IMR-90 (cell line): ENCODE data around the gene LBP. TPM values are rescaled to one million over a fixed set of nuclear protein-coding genes. Genes with fewer than 3 reads are reported as not detected.

Experiments
- ATAC-seq: fragments of 200-7000 bp; cut with Tn5 transposase; 2 replicates; pipeline ENCODE4 v1.9.1; 2020; ENCODE audit warnings: low read depth, mild to moderate bottlenecking, moderate library complexity
- Bru-seq: library from RNA; stranded (reverse); fragments of 400-500 nt; gene quantifications from one replicate; lab custom pipeline; 2021; lab: Mats Ljungman, UMichigan
- BruChase-seq, 2 experiments: library from RNA; stranded (reverse); fragments of 400-500 nt; gene quantifications; one replicate each; lab custom pipeline; 2021; lab: Mats Ljungman, UMichigan
- BruUV-seq: library from RNA; stranded (reverse); fragments of 400-500 nt; replicated peaks from 2 replicates; lab custom pipeline; 2021; lab: Mats Ljungman, UMichigan
- CTCF ChIA-PET: fragments of 300-600 bp; formaldehyde crosslinking; extraction: SDS; loops from one replicate; lab custom pipeline; 2021; ENCODE audit warnings: antibody characterized with exemption; lab: Yijun Ruan, JAX
- POLR2A ChIA-PET: fragments of 300-600 bp; sonication (Branson Sonifier 250); formaldehyde crosslinking; loops from one replicate; lab custom pipeline; 2022; ENCODE audit warnings: antibody characterized with exemption; ENCODE audit not compliant: unreplicated experiment; lab: Charles Lee
- DNase-seq: peaks from one replicate; pipeline ENCODE4 v3.0.0; 2013
- H2AFZ ChIP-seq: replicated peaks from 2 replicates; pipeline ENCODE3; 2013; ENCODE audit warnings: low read length, mild to moderate bottlenecking; ENCODE audit not compliant: poor library complexity
- H2AK5ac ChIP-seq: 2 replicates; pipeline ENCODE4 v1.6.1; 2013; ENCODE audit warnings: low read depth, low read length, inconsistent platforms
- H2AK9ac ChIP-seq: replicated peaks from 2 replicates; pipeline ENCODE3; 2013; ENCODE audit warnings: mild to moderate bottlenecking, low read depth, low read length, moderate library complexity; ENCODE audit not compliant: poor library complexity
- H2BK120ac ChIP-seq: 2 replicates; pipeline ENCODE4 v1.6.1; 2013; ENCODE audit warnings: low read depth, low read length, inconsistent platforms
- H2BK15ac ChIP-seq: 3 replicates; pipeline ENCODE4 v1.6.1; 2013; ENCODE audit warnings: low read depth, low read length, inconsistent platforms
- H2BK20ac ChIP-seq: 2 replicates; pipeline ENCODE4 v1.6.1; 2013; ENCODE audit warnings: low read depth, mild to moderate bottlenecking, inconsistent platforms, low read length, moderate library complexity
- H2BK5ac ChIP-seq: 2 replicates; pipeline ENCODE4 v1.6.1; 2013; ENCODE audit warnings: mild to moderate bottlenecking, low read depth, low read length, inconsistent platforms; ENCODE audit not compliant: poor library complexity, severe bottlenecking
- H3K14ac ChIP-seq: replicated peaks from 2 replicates; pipeline ENCODE4 v1.6.1; 2013; ENCODE audit warnings: low read depth, low read length, inconsistent platforms
- H3K18ac ChIP-seq: 2 replicates; pipeline ENCODE4 v1.6.1; 2013; ENCODE audit warnings: low read depth, low read length, control low read depth
- H3K23ac ChIP-seq: 2 replicates; pipeline ENCODE4 v1.6.1; 2013; ENCODE audit warnings: low read depth, low read length, inconsistent platforms
- H3K27ac ChIP-seq: 2 replicates; pipeline ENCODE4 v1.5.1; 2013; ENCODE audit warnings: mild to moderate bottlenecking, control low read depth, low read length; ENCODE audit not compliant: insufficient read depth
- H3K27me3 ChIP-seq: 2 replicates; pipeline ENCODE4 v1.6.1; 2013; ENCODE audit warnings: low read length; ENCODE audit not compliant: control insufficient read depth, insufficient read depth
- H3K36me3 ChIP-seq: 2 replicates; pipeline ENCODE4 v1.6.1; 2013; ENCODE audit warnings: low read length, mixed read lengths; ENCODE audit not compliant: control insufficient read depth, insufficient read depth
- H3K4ac ChIP-seq: 2 replicates; pipeline ENCODE4 v1.6.1; 2013; ENCODE audit warnings: low read depth, low read length, inconsistent platforms
- H3K4me1 ChIP-seq: 2 replicates; pipeline ENCODE4 v1.6.1; 2013; ENCODE audit warnings: low read length, mixed read lengths; ENCODE audit not compliant: control insufficient read depth, insufficient read depth
- H3K4me2 ChIP-seq: 2 replicates; pipeline ENCODE4 v1.6.1; 2013; ENCODE audit warnings: low read depth, mild to moderate bottlenecking, control low read depth, low read length, moderate library complexity
- H3K4me3 ChIP-seq: 2 replicates; pipeline ENCODE4 v1.5.1; 2013; ENCODE audit warnings: low read depth, mild to moderate bottlenecking, control low read depth, low read length, moderate library complexity; ENCODE audit not compliant: insufficient read depth
- H3K56ac ChIP-seq: 2 replicates; pipeline ENCODE4 v1.6.1; 2013; ENCODE audit warnings: low read length, inconsistent platforms; ENCODE audit not compliant: insufficient read depth; ENCODE audit errors: extremely low read depth
- H3K79me1 ChIP-seq, 2 experiments: 2 replicates each; pipeline ENCODE4 v1.6.1; 2013; ENCODE audit warnings: low read length in 2 of 2, inconsistent platforms in 1 of 2, low read depth in 1 of 2
- H3K9ac ChIP-seq: 2 replicates; pipeline ENCODE4 v1.6.1; 2013; ENCODE audit warnings: low read depth, low read length, control low read depth
- H3K9me1 ChIP-seq: 2 replicates; pipeline ENCODE4 v1.6.1; 2013; ENCODE audit warnings: low read length, inconsistent platforms; ENCODE audit not compliant: insufficient read depth
- H3K9me3 ChIP-seq: 2 replicates; pipeline ENCODE4 v1.6.1; 2013; ENCODE audit warnings: low read length; ENCODE audit not compliant: control insufficient read depth, insufficient read depth
- H4K20me1 ChIP-seq: 2 replicates; pipeline ENCODE4 v1.6.1; 2013; ENCODE audit warnings: low read length, inconsistent platforms; ENCODE audit not compliant: insufficient read depth
- H4K5ac ChIP-seq: 2 replicates; pipeline ENCODE4 v1.6.1; 2013; ENCODE audit warnings: mild to moderate bottlenecking, low read depth, low read length, control low read depth
- H4K8ac ChIP-seq, 2 experiments: 2 replicates each; pipeline ENCODE4 v1.6.1; 2013; ENCODE audit warnings: low read depth in 2 of 2, low read length in 2 of 2, control low read depth in 1 of 2, inconsistent platforms in 1 of 2
- H4K91ac ChIP-seq: 2 replicates; pipeline ENCODE4 v1.6.1; 2013; ENCODE audit warnings: low read depth, low read length, inconsistent platforms; ENCODE audit not compliant: insufficient read depth
- BHLHE40 ChIP-seq: fragments of 150-350 bp; IDR thresholded peaks from 2 replicates; pipeline ENCODE4 v1.6.1; 2016; ENCODE audit warnings: mild to moderate bottlenecking, low read depth, low read length
- CEBPB ChIP-seq: IDR thresholded peaks from 2 replicates; pipeline ENCODE4 v1.6.1; 2012; ENCODE audit warnings: low read depth, low read length, improper control_type of control experiment
- FOS ChIP-seq: fragments of 150-350 bp; IDR thresholded peaks from 2 replicates; pipeline ENCODE4 v1.6.1; 2016; ENCODE audit warnings: low read depth, low read length
- MAFK ChIP-seq: IDR thresholded peaks from 2 replicates; pipeline ENCODE4 v1.6.1; 2012; ENCODE audit warnings: low read depth, low read length, improper control_type of control experiment
- MAZ ChIP-seq: IDR thresholded peaks from 2 replicates; pipeline ENCODE4 v1.6.1; 2012; ENCODE audit warnings: low read depth, mild to moderate bottlenecking, low read length, improper control_type of control experiment, moderate library complexity, borderline replicate concordance
- MXI1 ChIP-seq: IDR thresholded peaks from 2 replicates; pipeline ENCODE4 v1.6.1; 2012; ENCODE audit warnings: low read depth, mild to moderate bottlenecking, low read length, moderate library complexity, borderline replicate concordance
- POLR2A ChIP-seq: IDR thresholded peaks from 2 replicates; pipeline ENCODE4 v1.6.1; 2012; ENCODE audit warnings: mild to moderate bottlenecking, low read depth, low read length
- RCOR1 ChIP-seq: IDR thresholded peaks from 2 replicates; pipeline ENCODE4 v1.6.1; 2012; ENCODE audit warnings: mild to moderate bottlenecking, low read length, improper control_type of control experiment; ENCODE audit not compliant: insufficient replicate concordance
- SMC3 ChIP-seq: fragments of 150-350 bp; IDR thresholded peaks from 2 replicates; pipeline ENCODE4 v1.6.1; 2016; ENCODE audit warnings: low read depth, mild to moderate bottlenecking, antibody characterized with exemption, low read length, moderate library complexity
- WGBS, 2 experiments: methylation state at CpG; one replicate each; pipeline versions ENCODE4 v1.1.5 to v1.1.7; 2013; ENCODE audit warnings: missing lambda C conversion rate in 2 of 2; ENCODE audit not compliant: insufficient read length in 1 of 2; ENCODE audit errors: extremely low coverage in 2 of 2; 5-methylcytosine and 5-hydroxymethylcytosine counted together
- dilution Hi-C: fragments of 300-500 bp; cut with HindIII; formaldehyde crosslinking; loops from one replicate; pipeline ENCODE4 v1.14.3; 2018; ENCODE audit warnings: low sequenced_read_pairs; ENCODE audit not compliant: unreplicated experiment
- in situ Hi-C: fragments of 300-500 bp; cut with MboI; formaldehyde crosslinking; loops from 3 replicates; pipeline ENCODE4 v1.14.3; 2019; ENCODE audit warnings: low sequenced_read_pairs, inconsistent platforms, mixed read lengths
- intact Hi-C: fragments of 100-400 bp; cut with micrococcal nuclease; formaldehyde crosslinking; loops from 2 replicates; pipeline ENCODE4 v1.10.0; 2022
- long read RNA-seq: library from polyadenylated mRNA; unstranded; transcript quantifications from one replicate; pipeline ENCODE4 v2.0.0, GENCODE V29; 2021; ENCODE audit not compliant: unreplicated experiment
- polyA plus RNA-seq, 3 experiments: library from polyadenylated mRNA; depleted of rRNA; stranded (reverse); fragments of >200 nt; gene quantifications; 2 replicates each; pipeline ENCODE4 v1.2.3, GENCODE V29; 2012; ENCODE audit warnings: low replicate concordance in 1 of 3
- total RNA-seq: library from RNA; depleted of rRNA; stranded (reverse); fragments of >200 nt; gene quantifications from 2 replicates; pipeline ENCODE4 v1.2.3, GENCODE V29; 2012; rRNA removed
- TF ChIP-seq, protein P1 (sequence below): conservative IDR thresholded peaks from 2 replicates; pipeline ENCODE4 v1.5.1; 2012; ENCODE audit warnings: mild to moderate bottlenecking, low read depth, low read length, improper control_type of control experiment
- TF ChIP-seq, protein P2 (sequence below): fragments of 150-350 bp; IDR thresholded peaks from 2 replicates; pipeline ENCODE4 v1.6.1; 2017; ENCODE audit warnings: mild to moderate bottlenecking, antibody characterized with exemption, low read length, low read depth
- TF ChIP-seq, protein P3 (sequence below): fragments of 150-350 bp; IDR thresholded peaks from 2 replicates; pipeline ENCODE4 v1.6.1; 2016; ENCODE audit warnings: low read depth, mild to moderate bottlenecking, low read length, moderate library complexity, borderline replicate concordance

LBP gene, protein sequence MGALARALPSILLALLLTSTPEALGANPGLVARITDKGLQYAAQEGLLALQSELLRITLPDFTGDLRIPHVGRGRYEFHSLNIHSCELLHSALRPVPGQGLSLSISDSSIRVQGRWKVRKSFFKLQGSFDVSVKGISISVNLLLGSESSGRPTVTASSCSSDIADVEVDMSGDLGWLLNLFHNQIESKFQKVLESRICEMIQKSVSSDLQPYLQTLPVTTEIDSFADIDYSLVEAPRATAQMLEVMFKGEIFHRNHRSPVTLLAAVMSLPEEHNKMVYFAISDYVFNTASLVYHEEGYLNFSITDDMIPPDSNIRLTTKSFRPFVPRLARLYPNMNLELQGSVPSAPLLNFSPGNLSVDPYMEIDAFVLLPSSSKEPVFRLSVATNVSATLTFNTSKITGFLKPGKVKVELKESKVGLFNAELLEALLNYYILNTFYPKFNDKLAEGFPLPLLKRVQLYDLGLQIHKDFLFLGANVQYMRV
- total RNA-seq (not detected in 2 replicates), polyA plus RNA-seq (2012; rRNA removed) (not detected in 2 replicates), Bru-seq, nascent RNA (percentile 6 among the genes with signal in this experiment), BruChase-seq, experiment 1, labeled RNA remaining after a 6-hour chase (percentile 15 among the genes with signal in this experiment), BruChase-seq, experiment 2, labeled RNA remaining after a 2-hour chase (not detected)
- polyA plus RNA-seq (2012; cell fraction: cytosol; rRNA removed), result not detected in 2 replicates
- polyA plus RNA-seq (2012; cell fraction: nucleus; rRNA removed; ENCODE audit: low replicate concordance), result not detected in 2 replicates
- long read RNA-seq, partial matches to known transcripts, result 1 of 1 reads
- long read RNA-seq, other reads (novel, unspliced or antisense), result 0 of 1 reads

DNA sequence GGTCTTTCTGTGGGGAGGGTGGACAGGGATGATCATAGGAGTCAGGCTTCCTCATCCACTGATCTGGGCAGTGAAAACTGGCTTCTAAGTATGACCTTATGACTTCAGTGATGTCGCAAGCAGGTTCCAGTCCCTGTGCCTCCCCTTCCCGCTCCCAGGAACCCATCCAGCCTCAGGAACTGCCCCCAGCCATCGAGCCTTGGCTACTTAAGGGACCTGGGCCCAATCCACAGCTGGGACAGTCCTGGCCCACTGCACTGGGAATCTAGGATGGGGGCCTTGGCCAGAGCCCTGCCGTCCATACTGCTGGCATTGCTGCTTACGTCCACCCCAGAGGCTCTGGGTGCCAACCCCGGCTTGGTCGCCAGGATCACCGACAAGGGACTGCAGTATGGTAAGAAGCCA is at the start of gene LBP:
TSS of gene LBP (plus strand) at position 236 of the 405 bp plus-strand sequence. CDS start at position 271, 35 bp downstream.
- Histone ChIP-seq H3K9ac (no peak within 1 kb of the TSS), H4K20me1 (no peaks in the 10 kb centered on the region), H2AFZ (no peak within 1 kb of the TSS), H3K23ac (no peak within 1 kb of the TSS), H3K4me3 (no peak within 1 kb of the TSS), H3K79me1 (no peaks in the 10 kb centered on the region), H3K9me1 (peaks cover 5% of the 10 kb centered on the region; the same call in 1 of the 2 replicates), H2AK9ac (peak within 1 kb of the TSS; percentile 19), H4K8ac (no peak within 1 kb of the TSS), H3K27me3 (peaks cover 18% of the 10 kb centered on the region), H2AK5ac (no peak within 1 kb of the TSS), H2BK120ac (no peak within 1 kb of the TSS), H4K91ac (no peak within 1 kb of the TSS), H3K27ac (no peak within 1 kb of the TSS), H3K4me1 (peaks cover 4% of the 10 kb centered on the region; the same call in 1 of the 2 replicates), H2BK20ac (no peak within 1 kb of the TSS), H3K18ac (no peak within 1 kb of the TSS; the same call in 1 of the 2 replicates), H3K4ac (no peak within 1 kb of the TSS), H3K36me3 (no peaks in the 10 kb centered on the region), H3K14ac (no peak within 1 kb of the TSS), H3K4me2 (no peak within 1 kb of the TSS), H4K5ac (no peak within 1 kb of the TSS), H3K56ac (no peak within 1 kb of the TSS), H2BK5ac (no peak within 1 kb of the TSS), H3K9me3 (no peaks in the 10 kb centered on the region), H2BK15ac (no peak within 1 kb of the TSS)
- dilution Hi-C loops, result no loop called here
- ATAC-seq (no peak), DNase-seq (no peak)
- intact Hi-C loops, result no loop called here
- BruUV-seq, result no TSS peak
- ChIA-PET POLR2A (no interaction called here), CTCF (interaction anchor here (1.1 kb wide), 1 partner anchor 10 kb away, joined by 3 read pairs; no protein-coding TSS in a partner anchor)
- in situ Hi-C loops, result no loop called here
- 39% methylated on average over 2 of the region's 8 CpGs; no CpG with 5 or more reads in 1 of the 2 experiments for WGBS, 2 experiments
- TF ChIP-seq MAZ, result no peak
- TF ChIP-seq, protein P1, sequence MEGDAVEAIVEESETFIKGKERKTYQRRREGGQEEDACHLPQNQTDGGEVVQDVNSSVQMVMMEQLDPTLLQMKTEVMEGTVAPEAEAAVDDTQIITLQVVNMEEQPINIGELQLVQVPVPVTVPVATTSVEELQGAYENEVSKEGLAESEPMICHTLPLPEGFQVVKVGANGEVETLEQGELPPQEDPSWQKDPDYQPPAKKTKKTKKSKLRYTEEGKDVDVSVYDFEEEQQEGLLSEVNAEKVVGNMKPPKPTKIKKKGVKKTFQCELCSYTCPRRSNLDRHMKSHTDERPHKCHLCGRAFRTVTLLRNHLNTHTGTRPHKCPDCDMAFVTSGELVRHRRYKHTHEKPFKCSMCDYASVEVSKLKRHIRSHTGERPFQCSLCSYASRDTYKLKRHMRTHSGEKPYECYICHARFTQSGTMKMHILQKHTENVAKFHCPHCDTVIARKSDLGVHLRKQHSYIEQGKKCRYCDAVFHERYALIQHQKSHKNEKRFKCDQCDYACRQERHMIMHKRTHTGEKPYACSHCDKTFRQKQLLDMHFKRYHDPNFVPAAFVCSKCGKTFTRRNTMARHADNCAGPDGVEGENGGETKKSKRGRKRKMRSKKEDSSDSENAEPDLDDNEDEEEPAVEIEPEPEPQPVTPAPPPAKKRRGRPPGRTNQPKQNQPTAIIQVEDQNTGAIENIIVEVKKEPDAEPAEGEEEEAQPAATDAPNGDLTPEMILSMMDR, result no peak
- TF ChIP-seq MXI1, result no peak
- TF ChIP-seq, protein P2, sequence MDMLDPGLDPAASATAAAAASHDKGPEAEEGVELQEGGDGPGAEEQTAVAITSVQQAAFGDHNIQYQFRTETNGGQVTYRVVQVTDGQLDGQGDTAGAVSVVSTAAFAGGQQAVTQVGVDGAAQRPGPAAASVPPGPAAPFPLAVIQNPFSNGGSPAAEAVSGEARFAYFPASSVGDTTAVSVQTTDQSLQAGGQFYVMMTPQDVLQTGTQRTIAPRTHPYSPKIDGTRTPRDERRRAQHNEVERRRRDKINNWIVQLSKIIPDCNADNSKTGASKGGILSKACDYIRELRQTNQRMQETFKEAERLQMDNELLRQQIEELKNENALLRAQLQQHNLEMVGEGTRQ, result no peak
- no peak for TF ChIP-seq RCOR1
- TF ChIP-seq, protein P3, sequence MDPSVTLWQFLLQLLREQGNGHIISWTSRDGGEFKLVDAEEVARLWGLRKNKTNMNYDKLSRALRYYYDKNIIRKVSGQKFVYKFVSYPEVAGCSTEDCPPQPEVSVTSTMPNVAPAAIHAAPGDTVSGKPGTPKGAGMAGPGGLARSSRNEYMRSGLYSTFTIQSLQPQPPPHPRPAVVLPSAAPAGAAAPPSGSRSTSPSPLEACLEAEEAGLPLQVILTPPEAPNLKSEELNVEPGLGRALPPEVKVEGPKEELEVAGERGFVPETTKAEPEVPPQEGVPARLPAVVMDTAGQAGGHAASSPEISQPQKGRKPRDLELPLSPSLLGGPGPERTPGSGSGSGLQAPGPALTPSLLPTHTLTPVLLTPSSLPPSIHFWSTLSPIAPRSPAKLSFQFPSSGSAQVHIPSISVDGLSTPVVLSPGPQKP, result no peak
- TF ChIP-seq CEBPB, result no peak
- no peak for TF ChIP-seq POLR2A
- TF ChIP-seq MAFK, result no peak
- no peak for TF ChIP-seq FOS
- TF ChIP-seq BHLHE40, result no peak
- TF ChIP-seq SMC3, result no peak
